ENCODE data around the gene DPP6.
"Not testable (repeated sequence)": the region's sequence is repeated elsewhere in the genome, so short reads cannot be mapped to it uniquely, and the experiment has no call there.

DNA sequence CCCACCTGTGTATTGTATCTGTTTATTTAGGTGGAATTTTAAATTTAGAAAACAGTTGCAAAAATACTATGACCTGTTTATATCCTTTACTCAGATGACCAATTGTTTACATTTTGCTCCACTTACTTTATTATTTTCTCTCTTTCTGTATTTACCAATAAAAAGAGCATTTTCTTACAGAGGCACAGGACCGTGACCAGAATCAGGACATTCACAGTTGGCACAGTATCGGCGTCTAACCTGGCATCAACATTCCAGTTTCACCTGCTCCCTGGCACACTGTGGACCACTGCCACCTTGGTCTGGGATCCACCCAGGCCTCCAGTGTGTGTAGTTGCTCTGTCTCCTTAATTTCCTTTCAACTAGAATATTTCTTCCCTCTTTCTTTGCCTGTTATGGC, 39.9 kb downstream of the DPP6 start:
- TF ChIP-seq, protein P1, sequence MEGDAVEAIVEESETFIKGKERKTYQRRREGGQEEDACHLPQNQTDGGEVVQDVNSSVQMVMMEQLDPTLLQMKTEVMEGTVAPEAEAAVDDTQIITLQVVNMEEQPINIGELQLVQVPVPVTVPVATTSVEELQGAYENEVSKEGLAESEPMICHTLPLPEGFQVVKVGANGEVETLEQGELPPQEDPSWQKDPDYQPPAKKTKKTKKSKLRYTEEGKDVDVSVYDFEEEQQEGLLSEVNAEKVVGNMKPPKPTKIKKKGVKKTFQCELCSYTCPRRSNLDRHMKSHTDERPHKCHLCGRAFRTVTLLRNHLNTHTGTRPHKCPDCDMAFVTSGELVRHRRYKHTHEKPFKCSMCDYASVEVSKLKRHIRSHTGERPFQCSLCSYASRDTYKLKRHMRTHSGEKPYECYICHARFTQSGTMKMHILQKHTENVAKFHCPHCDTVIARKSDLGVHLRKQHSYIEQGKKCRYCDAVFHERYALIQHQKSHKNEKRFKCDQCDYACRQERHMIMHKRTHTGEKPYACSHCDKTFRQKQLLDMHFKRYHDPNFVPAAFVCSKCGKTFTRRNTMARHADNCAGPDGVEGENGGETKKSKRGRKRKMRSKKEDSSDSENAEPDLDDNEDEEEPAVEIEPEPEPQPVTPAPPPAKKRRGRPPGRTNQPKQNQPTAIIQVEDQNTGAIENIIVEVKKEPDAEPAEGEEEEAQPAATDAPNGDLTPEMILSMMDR (IDR thresholded peaks at IDR 0.05; ENCODE audit: low read depth, low read length), result not testable (repeated sequence)
- not testable (repeated sequence) for TF ChIP-seq POLR2A (IDR thresholded peaks at IDR 0.05; ENCODE audit: extremely low read depth, insufficient read length)
